ENCODE data around the gene RMI1. TPM values are rescaled to one million over a fixed set of nuclear protein-coding genes. Genes with fewer than 3 reads are reported as not detected.

RMI1 gene
- total and polyA plus RNA-seq, 10 of the 15 experiments (the other 5 are each of a cell fraction or from before 2014, with no cell fraction given) = 3.6 to 34.1 (median 16.1) TPM

DNA sequence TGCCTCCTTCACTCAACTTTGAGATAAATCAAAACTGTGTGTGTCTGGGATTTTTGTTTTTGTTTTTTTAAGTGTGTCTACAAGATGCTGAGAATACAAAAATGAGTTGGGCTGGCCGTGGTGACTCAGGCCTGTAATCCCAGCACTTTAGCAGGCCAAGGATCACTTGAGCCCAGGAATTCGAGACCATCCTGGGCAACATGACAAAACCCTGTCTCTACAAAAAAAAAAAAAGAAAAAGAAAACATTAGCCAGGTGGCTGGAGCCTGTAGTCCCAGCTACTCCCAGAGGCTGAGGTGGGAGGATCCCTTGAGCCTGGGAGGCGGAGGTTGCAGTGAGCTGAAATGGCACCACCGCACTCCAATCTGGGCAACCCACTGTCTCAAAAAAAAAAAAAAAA, 21.5 kb upstream of the RMI1 start:
- TF ChIP-seq TBL1XR1 (IDR thresholded peaks at IDR 0.05; ENCODE audit: low read depth, low read length) (no peak), RELA (IDR thresholded peaks at IDR 0.05; ENCODE audit: borderline replicate concordance, partially characterized antibody) (no peak)
- Histone ChIP-seq H3K9ac (ENCODE audit: control insufficient read depth, insufficient read depth, low read length) (no peak overlapping the region), H3K79me2 (ENCODE audit: control insufficient read depth, insufficient read depth, low read length) (no peaks in the 10 kb centered on the region; the same call in 1 of the 2 replicates), H3K27me3 (replicated peaks in 1 of 2; ENCODE audit: control insufficient read depth in 2 of 2, insufficient read depth in 2 of 2, low read length in 1 of 2) (no peaks in the 10 kb centered on the region), H3K9me3 (replicated peaks; ENCODE audit: control insufficient read depth, insufficient read depth, low read length) (no peaks in the 10 kb centered on the region), H3K4me1 (ENCODE audit: control insufficient read depth, insufficient read depth, low read length) (no peaks in the 10 kb centered on the region), H4K20me1 (ENCODE audit: control insufficient read depth, insufficient read depth) (no peaks in the 10 kb centered on the region), H2AFZ (ENCODE audit: control insufficient read depth, low read depth, low read length) (no peak overlapping the region), H3K4me2 (ENCODE audit: control insufficient read depth, insufficient read depth) (no peak overlapping the region), H3K4me3 (no peak overlapping the region), H3K27ac (ENCODE audit: control insufficient read depth, insufficient read depth) (no peak overlapping the region), H3K36me3 (ENCODE audit: control insufficient read depth in 2 of 2, insufficient read depth in 2 of 2, low read length in 1 of 2) (0 out of 4 replicates have a peak, but pooled peaks cover 0 to 3% of the 10 kb centered on the region in 2 experiments)
- 73% methylated on average over 3 of the region's 4 CpGs for WGBS (ENCODE audit: insufficient coverage, insufficient replicate concordance, low lambda C conversion rate, missing lambda C conversion rate)
- FAIRE-seq (no peak), ATAC-seq (no peak), DNase-seq (ENCODE audit: low read depth, low spot score) (no peak)
- ChIA-PET RAD21 (ENCODE audit: unreplicated experiment) (interaction anchor here (0.7 kb wide), 1 partner anchor 344 kb away, joined by 3 read pairs; no protein-coding TSS in a partner anchor), SMC1A (ENCODE audit: uncharacterized antibody, unreplicated experiment) (interaction anchor here (1.6 kb wide), 1 partner anchor 15 kb away, joined by 3 read pairs; no protein-coding TSS in a partner anchor), CTCF (interaction anchor here (0.7 kb wide), 1 partner anchor 783 kb away, joined by 4 read pairs; no protein-coding TSS in a partner anchor), POLR2A (no interaction called here)
- no TSS peak for BruUV-seq (replicated peaks)
- in situ Hi-C loops (cut with MboI) (no loop called here), intact Hi-C loops (cut with micrococcal nuclease; ENCODE audit: unreplicated experiment) (no loop called here)

- H3K27ac ChIP-seq (ENCODE audit: control insufficient read depth, insufficient read depth) = no peak overlapping the region
- H3K27me3 ChIP-seq (replicated peaks in 1 of 2; ENCODE audit: control insufficient read depth in 2 of 2, insufficient read depth in 2 of 2, low read length in 1 of 2) = no peaks in the 10 kb centered on the region
- no peaks in the 10 kb centered on the region for H3K9me3 ChIP-seq (replicated peaks; ENCODE audit: control insufficient read depth, insufficient read depth, low read length)
- 53% methylated on average over 5 of the region's 5 CpGs for WGBS (ENCODE audit: insufficient coverage, insufficient replicate concordance, low lambda C conversion rate, missing lambda C conversion rate)
- no peaks in the 10 kb centered on the region for H3K4me1 ChIP-seq (ENCODE audit: control insufficient read depth, insufficient read depth, low read length)
- POLR2A ChIA-PET = interaction anchor here (1.0 to 1.6 kb wide), 2 partner anchors 9 to 17 kb away, joined by 3 to 4 read pairs; no protein-coding TSS in a partner anchor
- H4K20me1 ChIP-seq (ENCODE audit: control insufficient read depth, insufficient read depth) = no peaks in the 10 kb centered on the region
- RAD21 ChIA-PET (ENCODE audit: unreplicated experiment) = no interaction called here
- no peak overlapping the region for H2AFZ ChIP-seq (ENCODE audit: control insufficient read depth, low read depth, low read length)
- CTCF ChIA-PET = interaction anchor here (1.0 to 2.7 kb wide), 2 partner anchors 9 to 300 kb away, joined by 4 to 11 read pairs; no protein-coding TSS in a partner anchor
- intact Hi-C loops (cut with micrococcal nuclease; ENCODE audit: unreplicated experiment) = no loop called here
- in situ Hi-C loops (cut with MboI) = no loop called here
- H3K9ac ChIP-seq (ENCODE audit: control insufficient read depth, insufficient read depth, low read length) = no peak overlapping the region
- H3K79me2 ChIP-seq (ENCODE audit: control insufficient read depth, insufficient read depth, low read length) = no peaks in the 10 kb centered on the region; the same call in 1 of the 2 replicates
- SMC1A ChIA-PET (ENCODE audit: uncharacterized antibody, unreplicated experiment) = interaction anchor here (1.4 to 2.0 kb wide), 2 partner anchors 10 to 300 kb away, joined by 4 to 6 read pairs; no protein-coding TSS in a partner anchor
- H3K4me3 ChIP-seq = no peak overlapping the region
- no peak for FAIRE-seq
- ATAC-seq = no peak
- DNase-seq (ENCODE audit: low read depth, low spot score) = no peak
- no peak overlapping the region for H3K4me2 ChIP-seq (ENCODE audit: control insufficient read depth, insufficient read depth)
- H3K36me3 ChIP-seq (ENCODE audit: control insufficient read depth in 2 of 2, insufficient read depth in 2 of 2, low read length in 1 of 2) = no peaks in the 10 kb centered on the region
- no TSS peak for BruUV-seq (replicated peaks)
- TF ChIP-seq SIN3A (IDR thresholded peaks at IDR 0.05; ENCODE audit: low read depth, low read length) (no peak), RUNX3 (IDR thresholded peaks at IDR 0.05; ENCODE audit: low read length) (no peak), ZZZ3 (IDR thresholded peaks at IDR 0.05; ENCODE audit: control insufficient read depth, insufficient read length, low read depth) (no peak), E2F8 (IDR thresholded peaks at IDR 0.05; ENCODE audit: low read depth, partially characterized antibody) (no peak), WRNIP1 (IDR thresholded peaks at IDR 0.05; ENCODE audit: borderline replicate concordance, low read depth, low read length) (no peak), ZNF274 (IDR thresholded peaks at IDR 0.05; ENCODE audit: insufficient read depth, insufficient read length) (no peak), KAT2A (conservative IDR thresholded peaks at IDR 0.05; ENCODE audit: control insufficient read depth, low read depth, low read length) (no peak), IKZF1 (conservative IDR thresholded peaks at IDR 0.05) (no peak), EZH2 (IDR thresholded peaks at IDR 0.05; ENCODE audit: borderline replicate concordance, control insufficient read depth, low read depth, low read length) (no peak), RAD51 (IDR thresholded peaks at IDR 0.05) (no peak), NFYB (IDR thresholded peaks at IDR 0.05; ENCODE audit: insufficient read depth, low read depth, low read length) (no peak)
- TF ChIP-seq, protein P1, sequence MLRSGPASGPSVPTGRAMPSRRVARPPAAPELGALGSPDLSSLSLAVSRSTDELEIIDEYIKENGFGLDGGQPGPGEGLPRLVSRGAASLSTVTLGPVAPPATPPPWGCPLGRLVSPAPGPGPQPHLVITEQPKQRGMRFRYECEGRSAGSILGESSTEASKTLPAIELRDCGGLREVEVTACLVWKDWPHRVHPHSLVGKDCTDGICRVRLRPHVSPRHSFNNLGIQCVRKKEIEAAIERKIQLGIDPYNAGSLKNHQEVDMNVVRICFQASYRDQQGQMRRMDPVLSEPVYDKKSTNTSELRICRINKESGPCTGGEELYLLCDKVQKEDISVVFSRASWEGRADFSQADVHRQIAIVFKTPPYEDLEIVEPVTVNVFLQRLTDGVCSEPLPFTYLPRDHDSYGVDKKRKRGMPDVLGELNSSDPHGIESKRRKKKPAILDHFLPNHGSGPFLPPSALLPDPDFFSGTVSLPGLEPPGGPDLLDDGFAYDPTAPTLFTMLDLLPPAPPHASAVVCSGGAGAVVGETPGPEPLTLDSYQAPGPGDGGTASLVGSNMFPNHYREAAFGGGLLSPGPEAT (IDR thresholded peaks at IDR 0.05; ENCODE audit: low read depth) = no peak
These were observed 19.6 kb upstream of the RMI1 start for GRCh38 chr9:83960991-83961390.
